Activated CD4-positive, alpha-beta T cell treated with anti-CD3 and anti-CD28 coated beads, Interleukin-2, Interleukin-4, amounts not matched to agents 100 ng/mL and 50 ng/mL, durations not matched to agents 16 hours and 8 hours (primary cell): Measurements from ENCODE around the gene APOB.

Experiments
- DNase-seq: peaks from one replicate; pipeline ENCODE4 v3.0.0-alpha.2; 2020; ENCODE audit warnings: low spot score

Gene APOB, protein sequence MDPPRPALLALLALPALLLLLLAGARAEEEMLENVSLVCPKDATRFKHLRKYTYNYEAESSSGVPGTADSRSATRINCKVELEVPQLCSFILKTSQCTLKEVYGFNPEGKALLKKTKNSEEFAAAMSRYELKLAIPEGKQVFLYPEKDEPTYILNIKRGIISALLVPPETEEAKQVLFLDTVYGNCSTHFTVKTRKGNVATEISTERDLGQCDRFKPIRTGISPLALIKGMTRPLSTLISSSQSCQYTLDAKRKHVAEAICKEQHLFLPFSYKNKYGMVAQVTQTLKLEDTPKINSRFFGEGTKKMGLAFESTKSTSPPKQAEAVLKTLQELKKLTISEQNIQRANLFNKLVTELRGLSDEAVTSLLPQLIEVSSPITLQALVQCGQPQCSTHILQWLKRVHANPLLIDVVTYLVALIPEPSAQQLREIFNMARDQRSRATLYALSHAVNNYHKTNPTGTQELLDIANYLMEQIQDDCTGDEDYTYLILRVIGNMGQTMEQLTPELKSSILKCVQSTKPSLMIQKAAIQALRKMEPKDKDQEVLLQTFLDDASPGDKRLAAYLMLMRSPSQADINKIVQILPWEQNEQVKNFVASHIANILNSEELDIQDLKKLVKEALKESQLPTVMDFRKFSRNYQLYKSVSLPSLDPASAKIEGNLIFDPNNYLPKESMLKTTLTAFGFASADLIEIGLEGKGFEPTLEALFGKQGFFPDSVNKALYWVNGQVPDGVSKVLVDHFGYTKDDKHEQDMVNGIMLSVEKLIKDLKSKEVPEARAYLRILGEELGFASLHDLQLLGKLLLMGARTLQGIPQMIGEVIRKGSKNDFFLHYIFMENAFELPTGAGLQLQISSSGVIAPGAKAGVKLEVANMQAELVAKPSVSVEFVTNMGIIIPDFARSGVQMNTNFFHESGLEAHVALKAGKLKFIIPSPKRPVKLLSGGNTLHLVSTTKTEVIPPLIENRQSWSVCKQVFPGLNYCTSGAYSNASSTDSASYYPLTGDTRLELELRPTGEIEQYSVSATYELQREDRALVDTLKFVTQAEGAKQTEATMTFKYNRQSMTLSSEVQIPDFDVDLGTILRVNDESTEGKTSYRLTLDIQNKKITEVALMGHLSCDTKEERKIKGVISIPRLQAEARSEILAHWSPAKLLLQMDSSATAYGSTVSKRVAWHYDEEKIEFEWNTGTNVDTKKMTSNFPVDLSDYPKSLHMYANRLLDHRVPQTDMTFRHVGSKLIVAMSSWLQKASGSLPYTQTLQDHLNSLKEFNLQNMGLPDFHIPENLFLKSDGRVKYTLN (N-terminal part only)

DNA sequence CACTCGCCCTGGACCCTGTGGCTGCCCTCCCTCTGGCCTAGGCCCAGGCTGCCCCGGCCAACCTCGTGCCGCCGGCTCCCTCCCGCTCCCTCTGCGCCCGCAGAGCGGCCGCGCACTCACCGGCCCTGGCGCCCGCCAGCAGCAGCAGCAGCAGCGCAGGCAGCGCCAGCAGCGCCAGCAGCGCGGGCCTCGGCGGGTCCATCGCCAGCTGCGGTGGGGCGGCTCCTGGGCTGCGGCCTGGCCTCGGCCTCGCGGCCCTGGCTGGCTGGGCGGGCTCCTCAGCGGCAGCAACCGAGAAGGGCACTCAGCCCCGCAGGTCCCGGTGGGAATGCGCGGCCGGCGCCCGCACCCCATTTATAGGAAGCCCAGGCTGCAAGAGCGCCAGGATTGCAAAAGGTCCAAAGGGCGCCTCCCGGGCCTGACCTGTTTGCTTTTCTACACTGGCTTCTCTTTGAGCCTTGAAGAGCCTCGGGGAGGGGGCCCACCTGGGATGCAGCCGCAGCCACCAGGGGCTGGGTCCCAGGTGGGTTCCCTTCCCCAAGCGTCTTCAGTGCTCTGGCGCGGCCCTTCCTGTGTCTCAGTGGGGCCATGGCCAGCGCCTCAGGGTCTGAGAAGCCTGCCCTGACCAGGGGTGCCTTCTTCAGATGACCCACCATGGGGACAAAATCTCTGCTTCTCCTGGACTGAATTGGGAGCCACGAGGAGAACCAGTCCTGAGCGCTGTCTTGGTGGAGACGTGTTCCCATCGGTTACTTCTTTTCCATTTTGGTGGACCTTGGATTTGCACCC lies at the start of gene APOB:
TSS of gene APOB (minus strand) at position 330 of the 789 bp plus-strand sequence. CDS start at position 202, 128 bp downstream.
- DNase-seq, result no peak

DNA sequence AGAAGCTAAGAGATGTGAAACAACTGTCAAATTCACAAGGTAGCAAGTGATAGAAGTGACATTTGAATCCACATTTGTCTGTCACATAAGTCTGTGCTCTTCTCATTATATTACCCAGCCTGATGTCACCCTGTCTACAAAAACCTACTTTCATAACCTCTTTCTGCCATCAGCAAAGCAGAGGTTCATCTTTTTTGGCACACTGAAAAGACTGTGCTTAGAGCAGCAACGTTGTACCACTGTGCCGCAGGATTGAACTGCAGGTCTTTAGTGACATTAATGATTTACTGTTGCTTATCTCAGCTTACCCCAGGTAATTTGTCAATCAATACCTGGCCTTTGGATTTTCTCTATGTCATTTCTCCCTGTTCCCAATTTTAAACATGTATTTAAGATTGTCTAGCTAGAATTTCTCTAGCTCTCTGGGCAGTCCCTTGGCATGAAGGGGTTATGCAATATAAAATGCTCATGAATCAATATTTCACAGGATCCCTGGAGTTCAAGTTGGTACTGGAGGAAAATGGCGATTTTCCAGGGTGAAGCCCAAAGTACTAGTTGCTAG lies 48.5 kb upstream of the APOB start:
- DNase-seq, result no peak

DNA sequence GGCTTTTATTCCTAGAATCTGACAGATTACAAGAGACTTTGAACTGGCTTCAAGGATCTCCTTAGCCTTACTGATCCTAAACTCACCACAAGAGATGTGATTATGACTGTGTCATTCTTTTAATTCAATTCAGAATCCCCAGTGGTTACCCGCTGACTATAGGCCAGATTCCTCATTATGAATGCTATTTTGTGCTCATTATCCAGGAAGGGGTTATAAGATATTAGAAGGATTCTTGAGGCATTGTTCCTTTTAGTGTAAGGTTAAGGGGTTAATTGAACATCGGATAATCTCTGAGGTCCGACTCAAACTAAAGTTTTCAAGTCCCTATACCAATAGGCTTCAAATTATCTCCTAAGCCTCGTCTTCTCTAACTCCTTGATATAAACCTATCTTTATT lies 40.5 kb upstream of the APOB start:
- DNase-seq, result no peak

DNA sequence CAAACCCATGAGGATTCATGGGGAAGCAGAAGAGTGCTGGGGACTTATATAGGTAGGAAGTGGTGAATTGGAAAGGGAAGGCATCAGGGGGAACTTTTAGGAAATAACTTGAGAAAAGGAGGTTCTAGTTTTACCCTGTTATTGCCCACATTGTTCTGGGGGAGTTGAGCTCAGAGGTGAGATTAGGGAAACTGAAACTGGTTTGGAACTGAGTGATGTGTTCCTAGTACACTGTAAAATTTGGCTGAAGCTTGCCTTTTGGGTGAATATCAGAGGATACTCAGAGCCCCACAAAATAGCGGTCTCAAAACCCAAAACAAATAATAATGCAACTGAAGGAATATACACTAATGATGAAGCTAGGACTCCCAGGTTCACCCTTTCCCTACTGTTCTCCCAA lies 39.6 kb upstream of the APOB start:
- no peak for DNase-seq

DNA sequence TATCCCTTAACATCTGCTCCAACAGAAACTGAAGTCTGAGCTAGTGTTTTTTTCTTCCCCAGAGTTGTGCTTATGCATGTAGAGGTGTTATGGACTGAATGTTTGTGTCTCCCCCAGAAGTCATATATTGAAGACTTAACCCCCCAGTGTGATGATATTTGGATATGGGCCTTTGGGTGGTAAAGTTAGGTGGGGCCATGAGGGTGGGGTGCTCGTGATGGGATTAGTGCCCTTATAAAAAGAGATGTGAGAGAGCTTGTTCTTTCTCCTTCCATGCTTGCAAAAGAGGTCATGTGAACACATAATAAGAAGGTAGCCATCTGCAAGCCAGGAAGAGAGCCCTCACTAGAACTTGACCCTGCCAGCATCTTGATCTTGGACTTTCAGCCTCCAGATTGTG lies 34.4 kb upstream of the APOB start:
- DNase-seq, result no peak

DNA sequence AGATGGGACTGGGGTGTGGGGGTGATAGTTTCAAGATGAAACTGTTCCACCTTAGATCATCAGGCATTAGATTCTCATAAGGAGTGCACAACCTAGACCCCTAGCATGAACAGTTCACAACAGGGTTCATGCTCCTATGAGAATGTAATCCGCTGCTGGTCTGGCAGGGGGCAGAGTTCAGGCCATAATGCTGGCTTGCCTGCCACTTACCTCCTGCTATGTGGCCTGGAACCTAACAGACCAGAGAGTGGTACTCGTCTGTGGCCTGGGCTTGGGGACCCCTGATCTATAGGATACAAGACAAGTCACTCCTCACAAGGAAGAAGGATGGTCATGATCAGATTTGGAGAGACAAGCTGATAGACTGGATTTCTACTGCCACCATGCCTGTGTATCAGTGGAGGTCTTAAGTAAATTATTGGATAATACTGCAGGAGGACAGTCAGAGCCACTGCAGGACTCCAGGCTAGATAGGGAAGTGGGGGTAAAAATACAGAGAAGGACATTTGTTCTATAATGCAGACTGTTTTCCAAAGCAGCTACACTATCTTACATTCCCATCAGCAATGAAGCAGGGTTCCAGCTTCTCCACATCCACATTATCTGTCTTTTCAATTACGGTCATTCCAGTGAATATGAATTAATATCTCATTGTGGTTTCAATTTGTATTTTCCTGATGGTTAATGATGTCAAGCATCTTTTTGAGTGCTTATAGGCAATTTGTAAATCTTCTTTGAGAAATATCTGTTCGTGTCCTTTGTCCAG lies 28.8 kb upstream of the APOB start:
- DNase-seq, result no peak

DNA sequence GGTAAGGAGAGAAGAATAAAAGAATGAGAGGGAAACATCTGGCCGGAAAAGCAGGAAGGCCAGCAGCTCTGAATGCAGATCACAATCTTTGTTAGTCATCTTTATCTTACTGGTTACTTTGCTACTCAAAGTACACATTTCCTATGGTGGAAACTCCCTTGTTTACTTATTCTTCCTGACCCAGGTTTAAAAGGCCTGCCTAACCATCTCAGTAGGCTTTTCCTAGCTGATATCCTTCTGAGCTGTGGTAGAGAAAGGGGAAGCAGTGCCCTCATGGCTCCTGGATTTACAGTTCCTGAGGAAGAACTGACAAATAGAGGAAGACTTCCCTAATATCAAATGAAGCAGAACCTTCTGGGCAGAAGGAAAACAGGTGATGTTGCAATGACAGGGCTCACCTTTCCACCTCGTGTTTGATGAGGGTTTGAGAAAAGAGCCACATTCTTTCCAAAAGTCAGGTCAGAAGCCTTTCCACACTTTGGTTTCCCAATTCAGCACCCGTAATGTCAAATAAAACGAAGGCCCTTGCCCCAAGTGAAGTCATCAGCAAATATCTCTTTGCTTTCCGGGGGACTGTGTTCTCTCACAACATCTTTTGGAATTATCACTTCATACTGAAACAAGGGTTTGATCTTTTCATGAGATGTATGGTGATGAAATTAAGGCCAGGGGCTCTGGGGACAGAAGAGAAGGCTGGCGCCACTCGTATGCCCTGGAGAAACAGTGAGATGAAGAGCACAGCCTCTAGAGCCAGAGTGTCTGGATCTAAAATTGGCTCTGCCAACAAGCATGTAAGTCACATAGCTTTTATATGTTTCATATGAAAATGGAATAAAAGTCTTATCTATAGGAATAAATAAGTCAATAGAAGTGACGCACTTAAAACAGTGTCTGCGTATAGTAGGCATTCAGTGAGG lies 26.7 kb upstream of the APOB start:
- DNase-seq, result no peak

DNA sequence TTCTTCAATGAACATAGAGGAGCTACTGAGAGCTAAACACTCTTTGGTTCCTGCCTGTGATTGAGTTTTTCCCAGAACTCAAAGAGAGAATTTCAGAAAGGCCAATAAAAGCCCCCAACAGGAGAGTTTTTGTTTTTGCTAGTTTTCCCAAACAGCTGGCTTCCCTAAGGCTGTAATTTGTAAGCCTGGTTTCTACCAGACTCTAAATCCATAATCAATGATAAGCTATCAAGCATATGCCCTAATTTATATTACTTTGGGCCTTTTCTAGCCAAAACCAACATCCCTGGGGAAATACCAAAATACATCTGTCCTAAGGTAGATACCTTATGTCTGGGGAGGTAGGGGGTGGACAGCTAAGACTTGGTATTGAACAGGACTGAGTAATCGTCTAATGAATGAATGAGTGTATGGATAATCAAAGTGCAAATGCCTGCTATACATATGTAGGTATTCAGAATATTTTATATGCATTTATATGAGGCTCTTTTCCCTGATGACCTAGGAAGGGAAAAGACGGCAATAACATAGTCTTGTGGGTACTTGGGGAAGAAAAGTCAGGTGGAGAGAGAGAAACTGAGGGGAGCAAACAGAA lies 26.0 kb upstream of the APOB start:
- no peak for DNase-seq

DNA sequence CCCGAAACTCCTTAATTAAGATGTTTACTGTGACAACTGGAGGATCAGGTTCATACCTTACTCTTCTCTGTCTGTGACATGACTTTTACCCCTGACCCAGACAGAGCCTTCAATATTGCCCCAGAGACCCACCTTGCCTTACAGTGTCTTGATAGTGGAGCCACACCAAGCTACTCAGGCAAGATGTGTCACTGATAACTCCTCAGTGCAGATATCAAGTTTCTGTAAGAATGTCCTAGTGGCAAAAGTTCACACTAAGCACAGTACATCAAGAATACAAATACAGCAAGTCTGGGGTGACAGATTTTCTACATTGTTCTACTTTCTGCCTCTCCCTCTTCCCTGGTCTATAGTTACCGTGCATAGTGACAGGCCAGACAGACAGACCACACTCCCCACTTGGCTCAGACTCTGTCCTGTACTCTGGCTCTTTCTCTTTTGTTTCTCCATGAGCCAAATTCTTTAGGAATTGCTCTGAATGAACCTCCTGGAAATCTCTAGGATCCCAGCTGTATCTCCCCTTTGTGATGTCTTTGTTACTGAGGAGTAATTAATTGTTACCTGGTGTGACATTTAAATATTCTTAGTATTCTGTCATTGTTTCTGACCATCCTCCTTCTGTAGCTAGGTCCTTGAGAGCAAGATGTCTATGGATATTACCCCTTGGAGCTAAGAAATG lies 24.1 kb upstream of the APOB start:
- no peak for DNase-seq

DNA sequence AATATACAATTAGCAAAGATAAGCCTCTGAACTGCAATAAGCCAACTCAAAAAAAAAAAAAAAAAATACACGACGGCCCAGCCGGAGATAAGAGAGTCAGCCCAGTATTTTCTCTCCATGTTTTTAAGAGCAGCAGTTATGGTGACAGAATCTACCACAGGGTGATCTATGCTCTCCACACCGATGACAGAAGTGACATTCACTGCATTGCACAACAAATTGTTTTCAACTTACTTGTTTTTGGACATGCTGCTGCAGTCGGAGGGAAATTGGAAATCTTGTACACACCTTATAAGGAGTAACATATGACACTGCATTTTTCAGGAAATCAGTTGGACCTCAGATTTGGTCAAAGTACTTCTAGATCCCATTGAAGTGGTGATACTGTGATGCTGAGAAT lies 23.3 kb upstream of the APOB start:
- no peak for DNase-seq

DNA sequence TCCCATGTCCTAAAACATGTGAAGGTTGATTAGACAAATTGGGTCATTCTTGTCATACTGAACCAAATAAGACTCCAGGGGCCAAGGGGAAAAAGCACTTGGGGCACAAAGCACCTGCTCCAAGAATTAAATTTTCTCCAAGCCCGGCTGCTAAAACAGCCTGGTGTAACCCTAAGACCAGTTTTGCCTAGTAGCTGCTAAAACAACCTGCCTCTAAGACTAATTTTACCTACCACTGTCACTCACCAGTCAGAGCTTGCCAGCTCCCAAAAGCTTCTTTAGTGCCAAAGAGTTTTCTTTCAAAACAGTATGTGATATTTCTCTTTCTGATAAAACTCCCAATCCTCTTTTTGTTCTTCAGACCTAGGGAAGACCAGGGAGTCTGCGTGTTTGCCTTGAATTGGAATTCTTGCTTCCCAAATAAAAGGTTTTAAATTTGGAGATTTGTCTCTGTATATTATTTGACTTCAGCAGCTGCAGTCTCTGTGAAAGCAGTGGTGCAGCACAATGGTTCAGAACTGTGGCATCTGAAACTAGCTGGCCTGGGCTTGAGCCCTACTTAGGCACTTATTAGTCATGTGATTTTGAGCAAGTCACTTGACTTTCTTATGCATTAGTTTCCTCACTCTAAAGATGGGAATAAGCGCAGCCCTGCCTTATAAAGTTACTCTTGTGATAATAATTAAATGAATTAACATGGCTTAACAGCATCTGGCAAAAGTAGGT lies 16.2 kb upstream of the APOB start:
- no peak for DNase-seq

DNA sequence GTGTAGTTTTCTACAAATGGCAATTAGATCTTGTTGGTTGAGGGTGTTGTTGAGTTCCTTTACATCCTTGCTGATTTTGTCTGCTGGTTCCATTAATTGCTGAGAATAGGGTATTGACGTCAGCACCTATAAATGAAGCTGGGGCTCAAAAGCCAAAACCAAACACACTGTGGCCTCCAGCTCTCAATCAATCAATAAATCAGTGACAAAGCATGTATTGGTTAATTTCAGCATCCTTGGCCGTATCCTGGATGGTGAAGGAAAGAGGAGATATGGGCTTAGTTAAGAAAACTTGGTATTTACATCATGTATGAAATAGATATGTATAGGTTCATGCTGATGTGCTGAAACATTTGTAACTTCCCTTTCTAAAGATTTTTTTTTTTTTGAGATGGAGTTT lies 13.2 kb upstream of the APOB start:
- no peak for DNase-seq

DNA sequence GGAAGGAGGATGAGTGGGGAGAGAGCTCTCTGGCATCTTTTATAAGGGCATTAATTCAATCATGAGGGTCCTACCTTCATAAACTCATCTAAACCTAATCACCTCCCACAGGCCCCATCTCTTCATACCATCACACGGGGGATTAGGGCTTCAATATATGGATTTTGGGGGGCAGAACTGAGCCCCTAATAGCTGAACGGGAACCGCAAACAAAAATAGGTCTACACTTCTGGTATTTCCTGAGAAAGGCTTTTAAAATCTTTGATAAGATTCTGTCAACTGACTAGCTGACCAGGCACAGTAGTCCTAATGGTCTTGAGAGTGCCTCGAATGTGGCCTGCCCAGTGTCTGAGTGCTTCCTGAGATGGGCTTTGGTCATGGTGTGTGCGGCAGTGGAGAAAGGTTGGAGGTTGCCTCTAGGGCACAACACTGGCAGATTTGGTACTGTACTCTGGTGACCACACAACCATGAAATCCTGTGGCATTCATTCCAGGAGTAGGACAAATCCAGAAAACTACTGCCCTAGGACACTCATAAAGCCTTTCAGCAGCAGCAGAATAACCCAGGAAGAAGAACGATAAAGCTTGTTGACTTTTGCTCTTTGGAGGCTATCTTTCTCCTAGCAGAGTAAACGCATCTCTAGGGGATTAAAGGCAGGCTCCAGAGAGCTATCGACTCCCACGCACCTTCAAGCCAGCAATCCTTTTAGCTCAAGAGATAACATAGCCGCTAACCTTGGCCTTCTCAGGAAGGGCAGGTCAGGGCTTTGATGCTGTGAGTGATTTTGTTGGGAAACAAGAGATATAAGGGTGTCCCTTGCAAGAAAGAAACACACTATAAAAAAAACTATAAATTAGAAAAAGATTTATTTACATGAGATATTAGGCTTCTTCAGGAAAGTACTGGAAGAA lies 12.3 kb upstream of the APOB start:
- no peak for DNase-seq

DNA sequence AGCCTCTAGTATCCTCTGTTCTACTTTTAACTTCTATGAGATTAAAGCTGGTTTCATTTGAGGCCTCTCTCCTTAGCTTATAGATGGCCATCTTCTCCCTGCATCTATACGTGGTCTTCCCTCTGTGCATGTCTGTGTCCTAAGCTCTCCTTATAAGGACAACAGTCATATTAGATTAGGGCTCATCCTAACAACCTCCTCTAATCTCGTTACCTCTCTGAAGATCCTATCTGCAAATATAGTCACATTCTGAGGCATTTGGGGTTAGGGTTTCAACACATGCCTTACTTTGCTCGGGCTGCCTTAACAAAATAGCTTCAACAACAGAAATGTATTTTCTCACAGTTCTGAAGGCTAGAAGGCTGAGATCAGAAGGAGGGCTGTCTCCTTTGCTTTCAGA lies 11.6 kb upstream of the APOB start:
- DNase-seq, result no peak

DNA sequence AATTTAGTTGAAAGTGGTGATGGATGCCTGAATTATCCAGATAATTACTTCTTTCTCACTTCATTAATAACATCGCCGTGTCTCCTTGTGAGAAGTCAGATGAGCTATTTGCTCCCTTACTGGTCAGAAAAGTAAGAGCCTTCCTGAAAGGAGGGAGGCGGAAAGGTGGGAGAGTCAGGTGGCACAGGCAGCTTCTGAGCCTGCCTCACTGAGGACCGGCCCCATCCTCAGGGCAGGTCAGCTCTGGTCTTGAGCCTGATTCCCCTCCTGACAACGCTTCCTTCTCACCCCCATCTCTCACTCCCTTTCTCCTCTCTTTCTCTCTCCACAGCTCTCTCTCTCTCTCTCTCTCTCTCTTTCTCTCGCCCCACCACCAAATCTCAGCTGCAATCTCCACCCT lies 10.1 kb upstream of the APOB start:
- no peak for DNase-seq

DNA sequence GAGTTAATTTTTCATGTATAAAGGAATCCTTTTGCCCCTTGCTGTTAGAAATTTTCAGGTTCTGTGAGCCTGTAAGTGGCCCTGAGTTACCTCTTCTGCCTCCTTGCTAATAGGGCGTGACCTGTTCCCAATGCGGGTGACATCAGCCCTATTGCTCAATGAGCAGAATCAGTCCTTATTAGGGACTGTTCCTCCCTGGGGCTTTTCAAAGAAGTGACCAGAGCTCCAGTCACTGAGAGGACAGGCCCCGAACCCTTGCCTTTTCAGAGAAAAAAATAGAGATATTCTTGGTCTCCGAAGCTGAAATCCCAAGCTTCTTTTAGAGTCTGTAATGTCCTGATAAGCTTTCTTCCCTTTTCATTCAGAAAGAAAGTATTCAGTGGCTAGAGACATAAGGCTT lies 8.2 kb upstream of the APOB start:
- no peak for DNase-seq

DNA sequence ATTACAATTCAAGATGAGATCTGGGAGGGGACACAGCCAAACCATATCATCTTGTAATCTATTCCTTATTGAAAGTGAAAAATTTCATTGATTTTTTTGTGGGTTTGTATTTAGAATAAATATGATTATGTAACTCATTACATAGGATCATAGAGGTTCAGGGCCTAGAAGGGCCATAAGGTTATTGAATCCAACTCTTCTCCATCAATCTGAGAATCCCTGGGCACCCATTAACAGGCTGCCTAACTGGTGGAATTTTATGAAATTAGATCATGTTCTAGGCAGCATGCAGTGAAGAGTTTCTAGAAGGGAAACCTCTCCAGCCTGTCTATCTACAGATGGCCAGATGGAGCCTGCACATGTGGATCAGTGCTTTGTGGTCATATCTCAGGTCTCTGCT lies 6.3 kb upstream of the APOB start:
- DNase-seq, result no peak
